ENCODE data around the gene JAKMIP1.

The JAKMIP1 gene

DNA sequence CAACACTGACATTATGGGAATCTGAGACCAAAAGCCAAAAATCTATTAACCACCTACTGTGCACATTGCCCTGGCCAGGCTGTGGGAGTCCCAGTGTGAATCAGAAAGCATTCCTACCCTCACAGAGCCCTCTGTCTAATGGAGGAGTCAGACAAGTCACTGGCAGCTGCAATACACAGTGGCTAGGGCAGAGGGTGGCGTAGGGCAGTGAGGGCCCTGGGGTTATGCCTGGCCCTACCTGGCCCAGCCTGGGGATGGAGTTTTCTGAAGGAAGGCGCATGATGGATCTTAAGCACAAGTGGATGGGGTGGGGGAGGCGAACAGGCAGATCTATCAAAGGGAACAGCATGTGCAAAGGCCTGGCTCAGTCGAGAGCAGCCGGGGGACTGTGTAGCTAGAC is 10.8 kb downstream of the JAKMIP1 start:
- no peak for TF ChIP-seq ZNF274 (IDR thresholded peaks at IDR 0.05; ENCODE audit: low read depth, low read length)
- no peak overlapping the region for H3K4me3 ChIP-seq (ENCODE audit: low read length)

DNA sequence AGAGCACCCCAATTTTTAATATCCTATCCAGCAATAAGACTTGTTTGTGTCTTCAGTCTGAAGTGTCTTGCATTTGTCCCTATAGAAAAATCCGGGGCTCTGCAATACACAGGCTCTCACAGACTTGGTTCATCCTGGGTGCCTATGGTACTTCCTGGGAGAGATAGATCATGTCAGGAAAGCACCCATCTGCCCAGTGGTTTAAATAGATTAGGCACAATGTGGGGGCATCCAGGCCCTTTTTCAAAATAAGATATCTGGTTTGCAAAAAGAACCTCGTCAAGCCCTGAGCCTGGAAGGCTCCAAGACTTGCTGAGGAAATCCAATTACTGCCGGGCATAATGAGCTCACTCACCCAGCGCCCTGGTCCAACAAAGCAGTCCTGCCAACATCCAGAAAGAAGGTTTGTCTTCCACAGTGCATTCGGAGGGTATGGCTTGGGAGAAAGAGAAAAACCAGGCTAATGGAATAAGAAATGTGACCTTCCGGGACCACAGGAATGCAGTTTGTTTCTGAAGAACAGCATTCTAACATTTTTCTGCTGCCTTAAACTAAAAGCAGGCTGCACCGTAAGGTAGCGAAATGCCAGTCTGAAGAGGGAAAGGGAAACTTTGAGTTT is 11.6 kb downstream of the JAKMIP1 start:
- no peak for TF ChIP-seq ZNF274 (IDR thresholded peaks at IDR 0.05; ENCODE audit: low read depth, low read length)

DNA sequence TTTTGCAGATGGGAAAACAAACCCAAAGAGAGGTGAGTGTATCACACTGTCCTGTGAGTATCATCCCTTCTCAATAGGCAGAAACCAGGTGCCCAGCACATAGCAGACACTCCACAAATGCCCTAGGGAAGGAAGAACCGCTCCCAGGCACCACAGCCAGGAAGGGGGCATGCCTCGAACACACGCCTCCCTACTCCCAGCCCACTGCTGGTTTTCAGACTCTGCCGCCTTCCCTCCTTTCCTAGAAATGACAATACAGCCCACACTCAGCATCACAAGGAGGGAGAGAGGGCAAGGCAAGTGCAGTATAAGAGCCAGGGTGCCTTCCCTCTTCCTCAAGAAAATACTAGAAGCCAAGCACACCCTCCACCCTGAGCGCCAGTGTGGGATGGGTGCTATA is 16.2 kb downstream of the JAKMIP1 start:
- H3K4me3 ChIP-seq (ENCODE audit: low read length), result no peak overlapping the region
- TF ChIP-seq ZNF274 (IDR thresholded peaks at IDR 0.05; ENCODE audit: low read depth, low read length), result no peak

More for the DNA sequence above, 11.6 kb downstream of the JAKMIP1 start:
- no peak overlapping the region for H3K4me3 ChIP-seq (ENCODE audit: low read length)

DNA sequence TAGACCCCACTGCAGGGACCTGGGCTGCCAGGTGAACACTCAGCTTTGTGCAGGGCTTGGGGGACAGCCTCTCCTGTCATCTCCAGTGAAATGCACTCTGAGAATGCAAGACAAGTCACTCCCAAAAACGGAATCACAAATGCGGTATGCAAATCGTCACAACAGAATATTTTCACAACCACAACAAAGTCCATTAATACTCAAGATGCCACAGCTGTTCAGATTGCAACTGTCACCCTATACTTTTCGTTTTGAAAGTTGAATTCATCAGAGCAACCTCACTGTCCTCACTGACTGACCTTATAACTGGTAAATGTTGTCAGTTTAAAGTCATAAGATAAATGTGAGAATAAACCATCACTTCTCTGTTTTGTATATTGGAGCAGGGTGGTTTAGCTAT is 16.6 kb downstream of the JAKMIP1 start:
- TF ChIP-seq ZNF274 (IDR thresholded peaks at IDR 0.05; ENCODE audit: low read depth, low read length), result no peak
- no peak overlapping the region for H3K4me3 ChIP-seq (ENCODE audit: low read length)

GRCh38 chr4:6182376-6183280 is 17.7 kb downstream of the JAKMIP1 start:
- no peak for TF ChIP-seq ZNF274 (IDR thresholded peaks at IDR 0.05; ENCODE audit: low read depth, low read length)
- H3K4me3 ChIP-seq (ENCODE audit: low read length), result no peak overlapping the region

DNA sequence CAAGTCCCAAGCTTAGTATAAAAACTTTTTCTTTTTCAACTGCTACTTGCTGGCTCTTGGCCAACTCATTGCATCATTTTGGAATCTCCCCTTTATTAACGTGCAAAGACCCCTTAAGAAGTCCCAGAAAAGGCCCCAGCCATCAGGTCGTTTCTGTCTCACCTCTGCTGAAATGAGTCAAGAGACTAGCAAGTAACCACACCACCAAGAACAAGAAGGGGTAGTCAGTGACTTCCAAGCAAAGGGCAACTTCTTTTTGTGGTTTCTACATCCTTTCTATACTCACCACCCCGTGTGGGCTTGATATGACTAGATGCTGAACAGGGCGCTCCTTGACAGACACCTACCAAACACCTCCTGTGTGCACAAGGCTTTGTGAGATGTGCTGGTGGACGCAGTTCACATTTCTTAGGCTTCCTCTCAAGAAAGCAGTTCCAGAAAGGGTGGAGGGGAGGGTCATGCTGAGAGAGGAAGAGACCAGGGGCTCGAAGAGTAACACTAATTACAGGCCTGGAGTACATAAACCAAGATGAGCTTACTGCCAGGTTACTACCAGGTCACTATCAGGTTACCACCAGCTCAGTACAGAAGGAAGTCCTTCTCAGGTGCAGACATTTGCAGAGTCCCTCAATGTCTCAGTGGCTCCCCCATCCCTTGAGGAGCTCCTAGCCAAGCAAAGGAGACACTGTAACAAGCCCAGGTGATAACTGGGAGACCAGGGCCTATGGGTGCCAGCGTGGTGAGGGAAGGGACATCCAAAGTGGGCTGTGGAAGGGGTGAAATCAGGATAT is 19.3 kb downstream of the JAKMIP1 start:
- no peak for TF ChIP-seq ZNF274 (IDR thresholded peaks at IDR 0.05; ENCODE audit: low read depth, low read length)
- no peak overlapping the region for H3K4me3 ChIP-seq (ENCODE audit: low read length)

GRCh38 chr4:6179362-6179761 is 21.0 kb downstream of the JAKMIP1 start:
- TF ChIP-seq ZNF274 (IDR thresholded peaks at IDR 0.05; ENCODE audit: low read depth, low read length), result no peak
- H3K4me3 ChIP-seq (ENCODE audit: low read length), result no peak overlapping the region

DNA sequence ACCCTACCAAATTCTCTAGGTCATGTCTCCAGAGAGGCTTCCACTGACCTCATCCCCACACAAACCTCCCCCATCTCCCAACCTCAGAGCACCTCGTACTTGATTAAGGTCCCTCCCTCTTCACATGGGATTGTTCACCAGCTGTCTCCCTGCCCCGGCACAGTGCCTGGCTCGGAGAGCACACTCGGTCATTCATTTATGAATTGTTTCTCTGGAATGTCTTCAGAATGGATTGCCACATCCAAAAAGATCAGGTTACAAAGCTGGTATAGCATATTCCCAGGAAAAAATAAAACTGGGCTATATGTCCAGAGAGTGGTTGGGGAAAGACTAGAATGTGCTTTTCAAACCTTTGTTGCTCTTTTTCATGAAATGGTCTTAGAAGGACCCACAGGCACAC is 21.6 kb downstream of the JAKMIP1 start:
- H3K4me3 ChIP-seq (ENCODE audit: low read length), result no peak overlapping the region
- TF ChIP-seq ZNF274 (IDR thresholded peaks at IDR 0.05; ENCODE audit: low read depth, low read length), result no peak

DNA sequence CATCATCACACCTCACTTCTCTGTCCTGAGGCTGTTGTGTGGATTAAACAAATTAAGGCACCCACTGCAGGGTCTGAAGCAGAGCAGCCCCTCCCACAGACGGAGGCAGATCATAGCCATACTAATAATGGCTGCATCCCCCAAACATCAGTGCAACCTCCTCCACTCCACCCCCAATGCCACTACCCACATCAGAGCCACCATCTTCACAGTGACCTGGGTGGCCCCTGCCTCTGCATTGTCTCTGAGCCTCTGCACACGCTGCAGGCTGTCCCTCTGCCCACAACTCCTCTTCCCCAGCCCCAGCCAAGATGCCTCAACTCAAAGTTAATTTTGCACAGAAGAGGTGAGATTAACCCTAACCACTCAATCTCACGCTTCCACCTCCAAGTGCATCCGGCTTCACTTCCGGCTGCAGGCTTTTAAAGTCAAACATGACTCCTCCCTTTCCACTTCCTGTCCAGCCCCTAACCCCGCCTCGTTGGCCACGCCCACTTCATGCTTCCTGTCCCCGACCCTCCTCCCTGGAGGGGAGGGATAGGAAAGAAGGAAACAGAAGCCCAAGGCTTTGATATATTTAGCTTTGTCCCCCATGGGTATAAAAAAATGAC is 22.7 kb downstream of the JAKMIP1 start:
- no peak overlapping the region for H3K4me3 ChIP-seq (ENCODE audit: low read length)
- no peak for TF ChIP-seq ZNF274 (IDR thresholded peaks at IDR 0.05; ENCODE audit: low read depth, low read length)

- no peak for TF ChIP-seq ZNF274 (IDR thresholded peaks at IDR 0.05; ENCODE audit: low read depth, low read length)
Observed at GRCh38 chr4:6175426-6175825, 24.9 kb downstream of the JAKMIP1 start.

DNA sequence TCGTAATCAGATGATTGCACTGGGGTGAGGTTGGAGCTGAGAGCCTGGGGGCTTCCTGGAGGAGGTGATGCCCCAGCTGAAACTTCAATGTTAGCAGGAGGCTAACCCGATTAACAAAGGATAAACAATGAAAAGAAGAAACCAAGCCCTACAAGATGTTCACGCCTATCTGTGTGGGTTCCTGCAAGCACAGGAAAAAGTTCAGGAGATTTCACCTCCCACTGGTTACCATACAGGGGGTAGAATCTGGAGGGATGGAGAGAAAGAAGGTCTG is 27.5 kb downstream of the JAKMIP1 start:
- no peak overlapping the region for H3K4me3 ChIP-seq (ENCODE audit: low read length)
- TF ChIP-seq ZNF274 (IDR thresholded peaks at IDR 0.05; ENCODE audit: low read depth, low read length), result no peak

More at GRCh38 chr4:6175426-6175825, 24.9 kb downstream of the JAKMIP1 start:
- H3K4me3 ChIP-seq (ENCODE audit: low read length), result no peak overlapping the region

- TF ChIP-seq ZNF274 (IDR thresholded peaks at IDR 0.05; ENCODE audit: low read depth, low read length), result no peak
- no peak overlapping the region for H3K4me3 ChIP-seq (ENCODE audit: low read length)
Observed at GRCh38 chr4:6172093-6172926, 28.0 kb downstream of the JAKMIP1 start.

DNA sequence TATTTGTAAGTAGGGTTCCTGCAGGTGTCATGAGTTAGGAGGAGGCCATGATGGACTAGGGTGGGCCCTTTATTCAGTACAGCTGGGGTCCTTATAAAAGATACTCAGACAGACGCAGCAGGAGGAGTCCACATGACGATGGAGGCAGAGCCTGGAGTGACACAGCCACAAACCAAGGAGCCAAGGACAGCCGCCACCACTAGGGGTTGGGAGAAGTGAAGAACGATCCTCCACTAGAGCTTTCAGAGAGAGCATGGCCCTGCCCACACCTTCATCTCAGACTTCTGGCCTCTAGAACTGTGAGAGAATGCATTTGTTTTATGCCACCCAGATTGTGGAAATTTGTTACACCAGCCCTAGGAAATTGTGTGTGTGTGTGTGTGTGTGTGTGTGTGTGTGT is 31.1 kb downstream of the JAKMIP1 start:
- H3K4me3 ChIP-seq (ENCODE audit: low read length), result no peak overlapping the region
- no peak for TF ChIP-seq ZNF274 (IDR thresholded peaks at IDR 0.05; ENCODE audit: low read depth, low read length)
